Lung (tissue), 12 donors: ENCODE measurements around the gene MAP3K14. TPM values are rescaled to one million over a fixed set of nuclear protein-coding genes. Genes with fewer than 3 reads are reported as not detected.

Experiments used
- ATAC-seq: fragments of 200-7000 bp; cut with Tn5 transposase; one replicate; pipeline ENCODE4 v1.9.1; 2020; ENCODE audit warnings: moderate number of reproducible peaks; ENCODE audit not compliant: insufficient read depth, low FRiP score
- DNase-seq, 3 donors: peaks; one replicate each; pipeline ENCODE4 v3.0.0-alpha.2; 2013 to 2017
- H3K27ac ChIP-seq, 2 donors: one replicate each; pipeline ENCODE4 v1.5.1; 2013; ENCODE audit warnings: mild to moderate bottlenecking in 2 of 2, moderate library complexity in 2 of 2, control low read depth in 1 of 2, inconsistent platforms in 1 of 2, low read depth in 1 of 2, low read length in 1 of 2
- H3K27me3 ChIP-seq, 3 donors: one replicate each; pipeline ENCODE4 v1.5.1; 2013; ENCODE audit warnings: low read length in 2 of 3; ENCODE audit not compliant: control insufficient read depth in 3 of 3, insufficient read depth in 3 of 3
- H3K36me3 ChIP-seq, 4 donors: one replicate each; pipeline ENCODE4 v1.5.1; 2013; ENCODE audit warnings: low read length in 4 of 4, mild to moderate bottlenecking in 1 of 4, moderate library complexity in 1 of 4; ENCODE audit not compliant: control insufficient read depth in 4 of 4, insufficient read depth in 4 of 4
- H3K4me1 ChIP-seq, 5 donors: one replicate each; pipeline ENCODE4 v1.5.1; 2013; ENCODE audit warnings: low read length in 5 of 5, mild to moderate bottlenecking in 2 of 5, moderate library complexity in 1 of 5; ENCODE audit not compliant: control insufficient read depth in 5 of 5, insufficient read depth in 5 of 5
- H3K4me3 ChIP-seq: one replicate; pipeline ENCODE4 v1.5.1; 2013; ENCODE audit warnings: mild to moderate bottlenecking, control low read depth, moderate library complexity
- H3K9ac ChIP-seq, 2 donors: one replicate each; pipeline ENCODE4 v1.5.1; 2013; ENCODE audit warnings: low read length in 2 of 2, control low read depth in 1 of 2; ENCODE audit not compliant: insufficient read depth in 1 of 2
- H3K9me3 ChIP-seq, 4 donors: one replicate each; pipeline ENCODE4 v1.5.1; 2013; ENCODE audit warnings: low read length in 3 of 4, mild to moderate bottlenecking in 1 of 4, moderate library complexity in 1 of 4; ENCODE audit not compliant: control insufficient read depth in 4 of 4, insufficient read depth in 3 of 4
- WGBS, 2 donors: extraction: QIAGEN DNeasy Blood & Tissue Kit; methylation state at CpG; one replicate each; pipeline ENCODE4 v1.1.7; 2013; 5-methylcytosine and 5-hydroxymethylcytosine counted together
- polyA plus RNA-seq, 2 donors: library from polyadenylated mRNA; stranded (reverse); fragments of 200-250 nt; gene quantifications; one replicate each; pipeline ENCODE4 v1.2.1, GENCODE V29; 2013
- total RNA-seq, 2 donors: library from RNA; depleted of rRNA in 1 of 2; stranded (reverse); fragments of >200 nt in 1 of 2; gene quantifications; one replicate each; pipeline ENCODE4 v1.2.1, GENCODE V29; 2014 to 2021
- TF ChIP-seq, protein P1 (sequence below): IDR thresholded peaks from 2 replicates; pipeline ENCODE4 v1.5.1; 2012; ENCODE audit warnings: mild to moderate bottlenecking; ENCODE audit errors: control extremely low read depth, extremely low read depth
- donor health status: control.
- donor health status: control.
- donor health status: Bipolar disorder and iron deficiency.
- donor health status: healthy.
- donor health status: DM: yes; HTN: yes; CAD: no.

The MAP3K14 gene
- total and polyA plus RNA-seq, 4 donors: 5.9 to 13.5 (median 7.8) TPM

DNA sequence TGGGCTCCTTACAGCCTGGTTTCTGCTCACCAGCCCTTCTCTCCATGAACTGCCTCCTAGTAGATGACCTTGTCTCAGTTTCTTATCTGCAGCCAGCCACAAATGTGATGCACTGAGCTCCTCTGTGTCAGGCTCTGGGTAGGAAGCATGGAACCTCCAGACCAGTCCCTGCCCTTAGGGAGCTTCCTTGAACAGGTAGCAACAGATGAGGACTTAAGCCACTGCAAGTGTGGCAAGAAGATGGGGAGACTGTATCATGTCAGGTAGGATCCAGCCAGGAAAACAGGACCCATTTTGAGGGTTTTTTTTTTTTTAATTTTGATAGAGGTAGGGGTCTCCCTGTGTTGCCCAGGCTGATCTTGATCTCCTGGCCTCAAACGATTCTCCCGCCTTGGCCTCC lies 5.3 kb upstream of the MAP3K14 start:
- H3K27me3 ChIP-seq: no peaks in the 10 kb centered on the region
- no peaks in the 10 kb centered on the region for H3K9me3 ChIP-seq
- H3K27ac ChIP-seq: no peak overlapping the region
- TF ChIP-seq, protein P1, sequence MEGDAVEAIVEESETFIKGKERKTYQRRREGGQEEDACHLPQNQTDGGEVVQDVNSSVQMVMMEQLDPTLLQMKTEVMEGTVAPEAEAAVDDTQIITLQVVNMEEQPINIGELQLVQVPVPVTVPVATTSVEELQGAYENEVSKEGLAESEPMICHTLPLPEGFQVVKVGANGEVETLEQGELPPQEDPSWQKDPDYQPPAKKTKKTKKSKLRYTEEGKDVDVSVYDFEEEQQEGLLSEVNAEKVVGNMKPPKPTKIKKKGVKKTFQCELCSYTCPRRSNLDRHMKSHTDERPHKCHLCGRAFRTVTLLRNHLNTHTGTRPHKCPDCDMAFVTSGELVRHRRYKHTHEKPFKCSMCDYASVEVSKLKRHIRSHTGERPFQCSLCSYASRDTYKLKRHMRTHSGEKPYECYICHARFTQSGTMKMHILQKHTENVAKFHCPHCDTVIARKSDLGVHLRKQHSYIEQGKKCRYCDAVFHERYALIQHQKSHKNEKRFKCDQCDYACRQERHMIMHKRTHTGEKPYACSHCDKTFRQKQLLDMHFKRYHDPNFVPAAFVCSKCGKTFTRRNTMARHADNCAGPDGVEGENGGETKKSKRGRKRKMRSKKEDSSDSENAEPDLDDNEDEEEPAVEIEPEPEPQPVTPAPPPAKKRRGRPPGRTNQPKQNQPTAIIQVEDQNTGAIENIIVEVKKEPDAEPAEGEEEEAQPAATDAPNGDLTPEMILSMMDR: no peak
- no peak overlapping the region for H3K4me3 ChIP-seq
- DNase-seq: no peak
- H3K9ac ChIP-seq: no peak overlapping the region
- H3K36me3 ChIP-seq: no peaks in the 10 kb centered on the region
- no peak for ATAC-seq
- H3K4me1 ChIP-seq: peaks cover 0 to 6% (median 0%) of the 10 kb centered on the region in 5 donors
- WGBS, 2 donors: 97 to 100% methylated on average over 2 of the region's 2 CpGs

DNA sequence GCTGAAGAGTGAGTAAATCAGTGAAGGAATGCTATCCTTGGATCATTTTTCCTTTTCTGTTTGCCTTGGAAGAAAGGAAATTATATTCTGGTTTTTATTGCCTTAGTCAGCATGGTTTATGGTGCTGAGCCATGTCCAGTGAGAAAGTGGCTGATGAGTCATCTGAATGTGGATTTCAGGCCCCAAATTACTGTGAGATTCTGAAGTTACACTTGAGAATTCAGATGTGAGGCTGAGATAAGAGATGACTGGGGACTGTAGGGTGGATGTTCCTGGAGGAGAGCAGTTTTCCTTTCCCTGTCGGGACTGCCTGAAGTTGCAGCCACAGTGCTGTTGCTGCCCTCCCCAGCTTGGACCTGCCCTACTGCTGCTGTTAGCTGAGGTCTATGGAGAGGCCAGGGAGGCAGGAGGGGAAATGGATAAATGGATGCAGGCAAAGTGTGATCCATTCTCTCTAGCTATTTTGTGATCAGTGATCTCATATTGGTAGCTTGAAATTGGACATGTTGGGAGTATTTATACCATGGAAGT lies 4.2 kb upstream of the MAP3K14 start:
- Histone ChIP-seq H3K4me1 (peaks cover 0 to 10% (median 0%) of the 10 kb centered on the region in 5 donors), H3K4me3 (no peak overlapping the region), H3K9me3 (no peaks in the 10 kb centered on the region), H3K27ac (peak overlapping the region in 1 of 2 donors; percentile 45), H3K36me3 (no peaks in the 10 kb centered on the region), H3K9ac (no peak overlapping the region), H3K27me3 (no peaks in the 10 kb centered on the region)
- ATAC-seq (no peak), DNase-seq (no peak)
- TF ChIP-seq, protein P1: no peak
- WGBS, 2 donors: 26 to 40% methylated on average over 1 of the region's 1 CpG

DNA sequence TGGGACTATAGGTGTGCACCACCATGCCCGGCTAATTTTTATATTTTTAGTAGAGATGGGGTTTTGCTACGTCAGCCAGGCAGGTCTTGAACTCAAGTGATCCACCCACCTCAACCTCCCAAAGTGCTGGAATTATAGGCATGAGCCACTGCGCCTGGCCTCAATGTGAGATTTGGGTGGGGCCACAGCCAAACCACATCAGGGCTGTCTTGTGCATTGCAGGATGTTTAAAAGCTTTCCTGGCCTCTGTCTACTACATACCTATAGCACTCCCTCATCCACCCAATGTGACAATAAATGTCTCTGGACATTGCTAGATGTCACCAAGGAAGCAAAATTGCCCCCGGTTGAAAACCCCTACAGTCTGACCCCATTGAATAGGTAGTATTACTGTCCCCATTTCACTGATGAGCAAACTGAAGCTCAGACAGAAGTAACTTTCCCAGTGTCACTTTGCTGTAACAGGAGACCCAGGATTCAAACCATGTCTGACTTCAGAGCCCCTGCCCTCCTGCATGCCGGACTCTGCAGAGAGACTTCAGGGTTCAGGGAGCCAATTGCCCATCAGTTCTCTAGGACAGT lies 3.6 kb upstream of the MAP3K14 start:
- H3K9ac ChIP-seq: no peak overlapping the region
- DNase-seq (no peak), ATAC-seq (no peak)
- H3K4me3 ChIP-seq: no peak overlapping the region
- 87 to 93% methylated on average over 5 of the region's 5 CpGs for WGBS, 2 donors
- no peaks in the 10 kb centered on the region for H3K27me3 ChIP-seq
- TF ChIP-seq, protein P1: no peak
- no peak overlapping the region for H3K27ac ChIP-seq
- no peaks in the 10 kb centered on the region for H3K9me3 ChIP-seq
- H3K4me1 ChIP-seq: peaks cover 0 to 15% (median 2%) of the 10 kb centered on the region in 5 donors
- H3K36me3 ChIP-seq: no peaks in the 10 kb centered on the region
